ENCODE measurements around the gene PLOD3. TPM values are rescaled to one million over a fixed set of nuclear protein-coding genes. Genes with fewer than 3 reads are reported as not detected.

Gene PLOD3
- total RNA-seq, 1 experiment from 2014 or later, result 130 TPM

GRCh38 chr7:101166909-101167644 is 50.3 kb downstream of the PLOD3 start:
- no peak for DNase-seq (ENCODE audit: extremely low read depth, low read depth)

GRCh38 chr7:101166648-101166908 is 50.8 kb downstream of the PLOD3 start:
- DNase-seq (ENCODE audit: extremely low read depth, low read depth), result no peak

- DNase-seq (ENCODE audit: extremely low read depth, low read depth), result no peak
These were observed 51.3 kb downstream of the PLOD3 start for GRCh38 chr7:101165958-101166647.

GRCh38 chr7:101165075-101165957 is 52.1 kb downstream of the PLOD3 start, which contains the start of gene VGF:
Gene VGF (minus strand): TSS chr7:101165569. CDS start chr7:101164843, 726 bp downstream.
- peak; percentile 95 for DNase-seq (ENCODE audit: extremely low read depth, low read depth)

GRCh38 chr7:101164071-101164840 is 53.1 kb downstream of the PLOD3 start:
- peak; percentile 60 for DNase-seq (ENCODE audit: extremely low read depth, low read depth)

GRCh38 chr7:101163279-101164070 is 53.9 kb downstream of the PLOD3 start:
- no peak for DNase-seq (ENCODE audit: extremely low read depth, low read depth)

GRCh38 chr7:101162551-101163278 is 54.7 kb downstream of the PLOD3 start:
- DNase-seq (ENCODE audit: extremely low read depth, low read depth), result peak; percentile 43

- no peak for DNase-seq (ENCODE audit: extremely low read depth, low read depth)
These were observed 55.5 kb downstream of the PLOD3 start for GRCh38 chr7:101161692-101162471.

GRCh38 chr7:101160910-101161309 is 56.5 kb downstream of the PLOD3 start:
- DNase-seq (ENCODE audit: extremely low read depth, low read depth), result no peak

- no peak for DNase-seq (ENCODE audit: extremely low read depth, low read depth)
These were observed 57.4 kb downstream of the PLOD3 start for GRCh38 chr7:101159696-101160674.

GRCh38 chr7:101156866-101157589 is 60.4 kb downstream of the PLOD3 start:
- DNase-seq (ENCODE audit: extremely low read depth, low read depth), result no peak

- DNase-seq (ENCODE audit: extremely low read depth, low read depth), result no peak
These were observed 61.1 kb downstream of the PLOD3 start for GRCh38 chr7:101156277-101156676.

All from NCI-H460 (cell line).